PFSK-1 (cell line): ENCODE data around the gene CACNG1.

Experiments used
- FOXP2 ChIP-seq: optimal IDR thresholded peaks from 2 replicates; pipeline ENCODE3; 2011; ENCODE audit warnings: borderline replicate concordance, control low read depth, inconsistent platforms; ENCODE audit not compliant: insufficient read depth; ENCODE audit errors: extremely low read length, extremely low read depth
- POLR2AphosphoS5 ChIP-seq: IDR thresholded peaks from 2 replicates; pipeline ENCODE4 v1.6.1; 2012; ENCODE audit warnings: low read depth, mild to moderate bottlenecking, control low read depth, low read length, moderate library complexity
- REST ChIP-seq, 2 experiments: IDR thresholded peaks; 2 replicates each; pipeline versions ENCODE4 v1.6.1 to v1.8.0; 2011 to 2012; ENCODE audit warnings: low read depth in 2 of 2, low read length in 2 of 2, control low read depth in 1 of 2, inconsistent platforms in 1 of 2, mild to moderate bottlenecking in 1 of 2, moderate library complexity in 1 of 2; ENCODE audit not compliant: insufficient read depth in 1 of 2
- SIN3A ChIP-seq: IDR thresholded peaks from 2 replicates; pipeline ENCODE4 v1.6.1; 2012; ENCODE audit warnings: mild to moderate bottlenecking, low read length, moderate library complexity, borderline replicate concordance; ENCODE audit not compliant: insufficient read depth
- TAF1 ChIP-seq: IDR thresholded peaks from 2 replicates; pipeline ENCODE4 v1.6.1; 2012; ENCODE audit warnings: low read length, control low read depth, borderline replicate concordance; ENCODE audit not compliant: insufficient read depth

The CACNG1 gene

DNA sequence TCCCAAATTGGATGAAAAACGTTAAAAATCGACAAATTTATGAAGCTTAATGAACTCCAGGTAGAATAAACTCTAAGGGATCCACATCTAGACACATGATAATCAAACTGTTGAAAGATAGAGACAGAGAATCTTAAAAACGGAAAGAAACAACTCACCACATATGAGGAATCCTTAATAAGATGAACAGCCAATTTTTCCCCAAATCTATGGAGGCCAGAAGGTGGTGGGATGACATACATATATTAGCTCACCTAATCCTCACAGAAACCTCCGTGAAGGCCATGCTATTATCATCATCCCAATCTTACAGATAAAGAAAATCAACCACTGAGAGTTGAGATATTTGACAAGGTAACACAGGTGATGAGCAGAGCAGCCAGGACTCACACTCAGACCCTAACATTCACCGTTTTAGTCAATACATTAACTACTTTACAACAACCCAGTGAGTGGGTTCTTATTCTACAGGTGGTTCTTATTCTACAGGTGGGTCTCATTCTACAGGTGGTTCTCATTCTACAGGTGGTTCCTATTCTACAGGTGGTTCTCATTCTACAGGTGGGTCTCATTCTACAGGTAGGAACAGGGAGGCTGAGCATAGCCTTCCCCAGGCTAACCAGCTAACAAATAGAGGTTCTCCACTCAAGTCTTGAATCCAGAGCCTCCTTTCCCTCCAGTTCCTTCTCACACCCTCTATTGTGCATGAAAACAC lies 4.8 kb downstream of the CACNG1 start:
- TF ChIP-seq REST (IDR thresholded peaks at IDR 0.05; ENCODE audit: insufficient read depth in 1 of 2, low read depth in 2 of 2, low read length in 2 of 2) = no peak
- TF ChIP-seq POLR2AphosphoS5 = no peak
- TF ChIP-seq TAF1 = no peak
- TF ChIP-seq FOXP2 = no peak

DNA sequence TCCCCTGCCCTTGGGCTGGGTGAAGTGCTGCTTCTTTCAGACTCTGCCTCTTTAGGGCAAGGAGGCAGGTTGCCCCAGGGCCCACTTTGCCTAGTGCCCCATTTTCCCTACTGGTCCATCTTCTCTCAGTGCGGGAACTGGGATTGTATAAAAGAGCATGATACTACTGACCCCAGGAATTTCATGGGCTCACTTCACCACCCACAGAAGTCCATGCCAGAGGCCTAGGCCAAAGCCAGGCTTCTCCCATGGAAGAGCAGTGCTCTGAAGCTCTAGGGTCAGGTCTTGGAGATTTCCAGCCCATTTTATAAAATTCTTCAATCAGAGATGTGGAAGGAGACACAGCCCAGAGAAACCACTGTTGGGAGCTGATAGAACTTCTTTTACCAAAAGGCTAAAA lies 5.7 kb downstream of the CACNG1 start:
- TF ChIP-seq FOXP2 (no peak), POLR2AphosphoS5 (no peak), TAF1 (no peak), SIN3A (no peak), REST (IDR thresholded peaks at IDR 0.05; ENCODE audit: insufficient read depth in 1 of 2, low read depth in 2 of 2, low read length in 2 of 2) (no peak)

DNA sequence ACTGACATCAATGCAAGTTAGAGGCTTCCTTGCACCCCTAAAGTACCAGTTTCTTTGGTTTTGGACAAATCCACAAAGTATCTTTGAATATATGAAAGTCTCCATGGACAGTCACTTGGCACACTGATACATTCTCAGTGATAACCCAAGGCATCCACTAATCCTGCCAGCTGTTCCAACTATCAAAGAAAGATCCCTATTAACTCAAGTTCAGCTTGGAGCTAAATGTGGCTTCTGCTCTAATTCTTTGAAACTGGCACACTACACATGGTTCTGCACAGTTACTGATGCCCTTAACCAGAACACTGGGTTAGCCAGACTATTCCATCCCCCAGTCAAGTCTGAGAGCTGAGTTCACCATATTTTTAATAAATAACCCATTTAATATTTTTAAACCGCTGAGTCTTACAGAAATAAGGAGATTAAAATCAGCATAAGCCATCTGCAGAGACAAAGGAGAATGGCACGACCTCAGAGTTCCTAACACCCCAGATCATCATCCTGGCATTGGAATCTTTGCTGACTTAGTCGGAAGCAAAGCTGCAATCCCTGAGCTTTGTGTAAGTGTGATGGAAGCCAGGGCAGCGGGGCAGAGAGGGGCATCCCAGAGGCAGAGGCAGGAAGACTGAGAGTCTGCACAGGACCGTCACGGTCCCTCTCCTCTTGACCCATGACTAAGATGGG lies 6.3 kb downstream of the CACNG1 start:
- TF ChIP-seq REST (IDR thresholded peaks at IDR 0.05; ENCODE audit: insufficient read depth in 1 of 2, low read depth in 2 of 2, low read length in 2 of 2) (no peak), TAF1 (no peak), POLR2AphosphoS5 (no peak), FOXP2 (no peak), SIN3A (no peak)

- TF ChIP-seq TAF1 (no peak), POLR2AphosphoS5 (no peak), REST (IDR thresholded peaks at IDR 0.05; ENCODE audit: insufficient read depth in 1 of 2, low read depth in 2 of 2, low read length in 2 of 2) (no peak), SIN3A (no peak)
Observed at GRCh38 chr17:67051155-67051538, 6.8 kb downstream of the CACNG1 start.

DNA sequence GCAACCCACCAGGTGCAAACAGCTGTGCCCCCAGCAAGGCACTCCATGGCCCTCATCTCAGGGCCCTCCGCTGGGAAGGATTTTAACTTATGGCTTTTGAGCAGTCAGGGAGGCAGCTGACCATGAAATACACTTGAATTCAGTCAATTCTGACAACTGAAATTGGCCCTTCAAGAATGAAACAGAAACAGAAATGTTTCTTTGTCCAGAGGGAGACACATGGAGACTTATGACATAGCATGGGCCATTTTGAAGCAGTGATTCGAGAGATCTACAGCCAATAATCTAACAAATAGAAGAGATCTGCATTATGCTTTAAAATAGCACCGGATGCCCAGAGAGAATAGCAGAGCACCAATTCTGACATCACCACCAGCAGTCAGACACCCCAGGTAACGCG lies 7.5 kb downstream of the CACNG1 start:
- no peak for TF ChIP-seq SIN3A
- no peak for TF ChIP-seq REST (IDR thresholded peaks at IDR 0.05; ENCODE audit: insufficient read depth in 1 of 2, low read depth in 2 of 2, low read length in 2 of 2)
- no peak for TF ChIP-seq FOXP2
- no peak for TF ChIP-seq POLR2AphosphoS5
- TF ChIP-seq TAF1 = no peak
